NK-92 (cell line): Measurements from ENCODE around the gene SMIM38.

Experiments
- DNase-seq: peaks from one replicate; lab custom pipeline; 2025; ENCODE audit not compliant: unreplicated experiment; lab: John Stamatoyannopoulos, UW

The SMIM38 gene

GRCh38 chr11:69200331-69201065 lies 44.8 kb downstream of the SMIM38 start:
- DNase-seq, result no peak

- DNase-seq, result no peak
Measured at GRCh38 chr11:69201066-69201365, 45.3 kb downstream of the SMIM38 start.

- no peak for DNase-seq
Measured at GRCh38 chr11:69201764-69202370, 46.1 kb downstream of the SMIM38 start.

GRCh38 chr11:69202511-69203221 lies 46.9 kb downstream of the SMIM38 start:
- no peak for DNase-seq

- no peak for DNase-seq
Measured at GRCh38 chr11:69203381-69203780, 47.6 kb downstream of the SMIM38 start.

- DNase-seq, result no peak
Measured at GRCh38 chr11:69203901-69204245, 48.1 kb downstream of the SMIM38 start.

- no peak for DNase-seq
Measured at GRCh38 chr11:69204246-69204940, 48.7 kb downstream of the SMIM38 start.

- no peak for DNase-seq
Measured at GRCh38 chr11:69204941-69205742, 49.4 kb downstream of the SMIM38 start.
